PC-3 (cell line): ENCODE results near the gene PAOX.

Source experiments
- EZH2 ChIP-seq: fragments of 300-600 bp; sonication (generic); IDR thresholded peaks from one replicate; pipeline ENCODE4 v1.6.1; 2017; ENCODE audit warnings: antibody characterized with exemption, mild to moderate bottlenecking, low read length; ENCODE audit not compliant: unreplicated experiment
- TF ChIP-seq, protein P1 (sequence below): fragments of 300-600 bp; sonication (generic); conservative IDR thresholded peaks from 2 replicates; pipeline ENCODE4 v1.5.1; 2017; ENCODE audit warnings: antibody characterized with exemption, low read depth, mild to moderate bottlenecking, low read length

DNA sequence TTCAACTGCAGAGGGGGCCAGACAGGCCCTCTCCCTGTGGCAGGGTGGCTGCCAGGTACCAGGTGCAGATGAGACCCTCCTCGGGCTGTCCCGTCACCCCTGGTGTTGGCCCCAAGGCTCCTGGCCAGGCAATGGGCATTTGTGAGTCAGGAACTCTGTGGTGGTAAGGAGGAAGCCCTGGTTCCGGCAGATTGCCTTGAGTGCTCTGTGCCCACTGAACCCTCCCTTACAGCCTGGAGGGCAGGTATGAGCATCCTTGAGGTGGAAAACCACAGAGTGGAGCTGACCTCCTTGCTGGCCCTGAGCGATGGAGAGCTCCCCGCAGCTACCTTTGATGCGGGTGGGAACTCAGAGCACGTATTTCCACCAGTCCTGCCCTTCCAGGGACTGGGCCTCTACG is 2.0 kb downstream of the PAOX start:
- TF ChIP-seq, protein P1, sequence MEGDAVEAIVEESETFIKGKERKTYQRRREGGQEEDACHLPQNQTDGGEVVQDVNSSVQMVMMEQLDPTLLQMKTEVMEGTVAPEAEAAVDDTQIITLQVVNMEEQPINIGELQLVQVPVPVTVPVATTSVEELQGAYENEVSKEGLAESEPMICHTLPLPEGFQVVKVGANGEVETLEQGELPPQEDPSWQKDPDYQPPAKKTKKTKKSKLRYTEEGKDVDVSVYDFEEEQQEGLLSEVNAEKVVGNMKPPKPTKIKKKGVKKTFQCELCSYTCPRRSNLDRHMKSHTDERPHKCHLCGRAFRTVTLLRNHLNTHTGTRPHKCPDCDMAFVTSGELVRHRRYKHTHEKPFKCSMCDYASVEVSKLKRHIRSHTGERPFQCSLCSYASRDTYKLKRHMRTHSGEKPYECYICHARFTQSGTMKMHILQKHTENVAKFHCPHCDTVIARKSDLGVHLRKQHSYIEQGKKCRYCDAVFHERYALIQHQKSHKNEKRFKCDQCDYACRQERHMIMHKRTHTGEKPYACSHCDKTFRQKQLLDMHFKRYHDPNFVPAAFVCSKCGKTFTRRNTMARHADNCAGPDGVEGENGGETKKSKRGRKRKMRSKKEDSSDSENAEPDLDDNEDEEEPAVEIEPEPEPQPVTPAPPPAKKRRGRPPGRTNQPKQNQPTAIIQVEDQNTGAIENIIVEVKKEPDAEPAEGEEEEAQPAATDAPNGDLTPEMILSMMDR: no peak
- TF ChIP-seq EZH2: no peak
